T-helper 9 cell (primary cell): ENCODE data around the gene ROBO1.

Source experiments
- DNase-seq: peaks from one replicate; pipeline ENCODE4 v3.0.0-alpha.2; 2020

Gene ROBO1

GRCh38 chr3:78963771-78964170, 804.0 kb downstream of the ROBO1 start:
- DNase-seq: no peak

GRCh38 chr3:78957456-78957855, 810.3 kb downstream of the ROBO1 start:
- DNase-seq: no peak

- no peak for DNase-seq
Observed at GRCh38 chr3:78951342-78951945, 816.4 kb downstream of the ROBO1 start.

GRCh38 chr3:78941587-78941986, 826.2 kb downstream of the ROBO1 start:
- DNase-seq: no peak

- DNase-seq: no peak
Observed at GRCh38 chr3:78940626-78941025, 827.2 kb downstream of the ROBO1 start.

GRCh38 chr3:78940128-78940527, 827.7 kb downstream of the ROBO1 start:
- DNase-seq: no peak

- no peak for DNase-seq
Observed at GRCh38 chr3:78937475-78937874, 830.3 kb downstream of the ROBO1 start.

GRCh38 chr3:78927759-78928158, 840.0 kb downstream of the ROBO1 start:
- no peak for DNase-seq

- no peak for DNase-seq
Observed at GRCh38 chr3:78926523-78926922, 841.3 kb downstream of the ROBO1 start.

- no peak for DNase-seq
Observed at GRCh38 chr3:78924711-78925110, 843.1 kb downstream of the ROBO1 start.

- DNase-seq: no peak
Observed at GRCh38 chr3:78919021-78919755, 848.6 kb downstream of the ROBO1 start.

- DNase-seq: no peak
Observed at GRCh38 chr3:78918361-78919020, 849.3 kb downstream of the ROBO1 start.

GRCh38 chr3:78917536-78917935, 850.3 kb downstream of the ROBO1 start:
- no peak for DNase-seq

- no peak for DNase-seq
Observed at GRCh38 chr3:78913711-78914110, 854.1 kb downstream of the ROBO1 start.

- no peak for DNase-seq
Observed at GRCh38 chr3:78912687-78913086, 855.1 kb downstream of the ROBO1 start.

- DNase-seq: no peak
Observed at GRCh38 chr3:78912259-78912658, 855.5 kb downstream of the ROBO1 start.

- no peak for DNase-seq
Observed at GRCh38 chr3:78911394-78911793, 856.4 kb downstream of the ROBO1 start.

GRCh38 chr3:78908236-78908635, 859.6 kb downstream of the ROBO1 start:
- no peak for DNase-seq

- no peak for DNase-seq
Observed at GRCh38 chr3:78907367-78907766, 860.4 kb downstream of the ROBO1 start.

- DNase-seq: no peak
Observed at GRCh38 chr3:78906930-78907329, 860.9 kb downstream of the ROBO1 start.

- no peak for DNase-seq
Observed at GRCh38 chr3:78906245-78906644, 861.6 kb downstream of the ROBO1 start.

- no peak for DNase-seq
Observed at GRCh38 chr3:78905700-78906099, 862.1 kb downstream of the ROBO1 start.

GRCh38 chr3:78901544-78901943, 866.3 kb downstream of the ROBO1 start:
- DNase-seq: no peak

GRCh38 chr3:78900880-78901279, 866.9 kb downstream of the ROBO1 start:
- no peak for DNase-seq
